Ovary (tissue), 9 donors: ENCODE measurements around the gene CHURC1. TPM values are rescaled to one million over a fixed set of nuclear protein-coding genes. Genes with fewer than 3 reads are reported as not detected.

Experiments
- DNase-seq, 5 donors: peaks; one replicate each; pipeline ENCODE4 v3.0.0-alpha.2; 2019 to 2020
- H3K27ac ChIP-seq, 2 donors: fragments of 200-600 bp; one replicate each; pipeline versions ENCODE4 v1.5.1 to v1.8.0; 2019 to 2022
- H3K27me3 ChIP-seq: fragments of 200-600 bp; one replicate; pipeline ENCODE4 v1.8.0; 2022
- H3K36me3 ChIP-seq: fragments of 200-600 bp; sonication (generic); one replicate; pipeline ENCODE4 v1.5.1; 2019
- H3K4me1 ChIP-seq: one replicate; pipeline ENCODE4 v1.8.1; 2013; ENCODE audit warnings: mild to moderate bottlenecking, moderate library complexity; ENCODE audit not compliant: insufficient read depth
- H3K4me3 ChIP-seq: fragments of 200-600 bp; sonication (generic); one replicate; pipeline ENCODE4 v1.5.1; 2017
- H3K9me3 ChIP-seq, 2 donors: fragments of 200-600 bp in 1 of 2; sonication (generic) in 1 of 2; one replicate each; pipeline versions ENCODE4 v1.5.1 to v1.8.1; 2013 to 2019; ENCODE audit warnings: mild to moderate bottlenecking in 1 of 2, moderate library complexity in 1 of 2
- EP300 ChIP-seq: sonication (generic); formaldehyde crosslinking; IDR thresholded peaks from one replicate; pipeline ENCODE4 v1.6.1; 2017; ENCODE audit warnings: antibody characterized with exemption
- POLR2A ChIP-seq: fragments of 450-650 bp; IDR thresholded peaks from one replicate; pipeline ENCODE4 v1.6.1; 2017; ENCODE audit warnings: antibody characterized with exemption, mild to moderate bottlenecking, moderate library complexity
- WGBS, 3 donors: extraction: QIAGEN DNeasy Blood & Tissue Kit in 1 of 3; methylation state at CpG; one replicate each; pipeline versions ENCODE4 v1.1.5 to v1.1.7; 2013 to 2017; 5-methylcytosine and 5-hydroxymethylcytosine counted together
- intact Hi-C, 4 donors: fragments of 100-400 bp; cut with DNase I; formaldehyde crosslinking; loops; one replicate each; pipeline versions ENCODE4 v1.11.0 to v1.15.1; 2022 to 2023
- polyA plus RNA-seq, 2 donors: library from polyadenylated mRNA; stranded (reverse); fragments of 200-250 nt in 1 of 2; fragments of 350-450 nt in 1 of 2; fragmentation: Illumina TruSeq in 1 of 2; extraction: RNeasy Lipid Tissue Mini Kit (QIAGEN cat#74804) in 1 of 2; gene quantifications; one replicate each; pipeline ENCODE4 v1.2.3, GENCODE V29; 2013 to 2014
- total RNA-seq, 7 donors: library from RNA; depleted of rRNA in 2 of 7; stranded (reverse); fragments of >200 nt in 2 of 7; fragmentation: NEBNext Ultra II Directional in 3 of 7; extraction: Animal tissue kit (Norgen Biotek cat#: 25700) in 3 of 7; gene quantifications; one replicate each; pipeline versions ENCODE4 v1.1.0 to v1.2.4, GENCODE V29; 2016 to 2023
- TF ChIP-seq, protein P1 (sequence below), 3 donors: fragments of 450-650 bp in 2 of 3; fragments of 200-600 bp in 1 of 3; IDR thresholded peaks; one replicate each; pipeline versions ENCODE4 v1.5.1 to v1.8.0; 2016 to 2022; ENCODE audit warnings: antibody characterized with exemption in 3 of 3, mild to moderate bottlenecking in 1 of 3
- donor health status: DM: no; HTN: no; CAD: no; lungs with moderate emphysema.
- donor health status: DM: no; HTN: no; CAD: no.
- donor health status: Bipolar disorder and iron deficiency.
- donor health status: DM: yes; HTN: yes; CAD: no.
- donor health status: DM: no; HTN: no; CAD: no.
- donor health status: DM: yes; HTN: yes; CAD: no.

CHURC1 gene
- total and polyA plus RNA-seq, 9 donors = 50.1 to 126 (median 66.8) TPM

DNA sequence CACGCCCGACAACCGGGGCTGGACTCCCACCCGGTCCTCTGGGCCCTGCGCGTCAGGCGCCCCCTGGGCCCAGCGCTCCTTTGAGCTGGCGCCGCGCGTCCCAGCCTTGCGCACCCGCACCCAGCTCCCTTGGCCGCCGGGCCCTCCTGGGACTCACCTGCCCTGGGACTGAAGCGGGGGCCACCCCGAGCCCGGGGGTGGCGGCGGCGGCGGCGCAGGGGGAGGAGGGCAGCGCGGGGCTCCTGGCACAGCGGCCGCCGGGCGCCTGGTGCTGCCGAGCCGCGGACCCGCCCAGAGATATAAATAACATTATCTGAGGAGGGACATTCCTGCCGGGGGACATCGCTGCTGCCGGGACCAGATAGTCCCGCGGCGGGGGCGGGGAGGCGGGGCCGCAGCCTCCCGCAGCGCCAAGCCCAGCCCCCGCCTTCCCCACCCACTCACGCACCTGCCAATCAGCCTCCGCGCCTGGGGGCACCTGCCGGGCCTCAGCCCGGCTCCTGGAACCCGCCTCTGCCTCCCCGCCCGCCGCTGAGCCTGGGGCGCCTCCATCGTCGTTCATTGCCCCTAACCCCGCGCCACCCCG is 34.5 kb upstream of the CHURC1 start, which contains the start of gene SPTB:
TSS of gene SPTB (minus strand) at position 273 of the 586 bp plus-strand sequence. CDS start 56,813 bp downstream, outside the sequence.
- H3K27ac ChIP-seq = no peak within 1 kb of the TSS
- intact Hi-C loops = no loop called here
- H3K36me3 ChIP-seq = no peaks in the 10 kb centered on the region
- 0 to 2% (median 1%) methylated on average over 45 to 61 of the region's 61 CpGs for WGBS, 3 donors
- H3K4me1 ChIP-seq = peaks cover 2% of the 10 kb centered on the region
- H3K4me3 ChIP-seq = peak within 1 kb of the TSS; percentile 37
- no peaks in the 10 kb centered on the region for H3K27me3 ChIP-seq
- TF ChIP-seq POLR2A (no peak), EP300 (no peak)
- TF ChIP-seq, protein P1, sequence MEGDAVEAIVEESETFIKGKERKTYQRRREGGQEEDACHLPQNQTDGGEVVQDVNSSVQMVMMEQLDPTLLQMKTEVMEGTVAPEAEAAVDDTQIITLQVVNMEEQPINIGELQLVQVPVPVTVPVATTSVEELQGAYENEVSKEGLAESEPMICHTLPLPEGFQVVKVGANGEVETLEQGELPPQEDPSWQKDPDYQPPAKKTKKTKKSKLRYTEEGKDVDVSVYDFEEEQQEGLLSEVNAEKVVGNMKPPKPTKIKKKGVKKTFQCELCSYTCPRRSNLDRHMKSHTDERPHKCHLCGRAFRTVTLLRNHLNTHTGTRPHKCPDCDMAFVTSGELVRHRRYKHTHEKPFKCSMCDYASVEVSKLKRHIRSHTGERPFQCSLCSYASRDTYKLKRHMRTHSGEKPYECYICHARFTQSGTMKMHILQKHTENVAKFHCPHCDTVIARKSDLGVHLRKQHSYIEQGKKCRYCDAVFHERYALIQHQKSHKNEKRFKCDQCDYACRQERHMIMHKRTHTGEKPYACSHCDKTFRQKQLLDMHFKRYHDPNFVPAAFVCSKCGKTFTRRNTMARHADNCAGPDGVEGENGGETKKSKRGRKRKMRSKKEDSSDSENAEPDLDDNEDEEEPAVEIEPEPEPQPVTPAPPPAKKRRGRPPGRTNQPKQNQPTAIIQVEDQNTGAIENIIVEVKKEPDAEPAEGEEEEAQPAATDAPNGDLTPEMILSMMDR (IDR thresholded peaks at IDR 0.05) = no peak
- DNase-seq = peak in 1 of 5 donors; percentile 30
- no peaks in the 10 kb centered on the region for H3K9me3 ChIP-seq

GRCh38 chr14:64880221-64881121 is 33.8 kb upstream of the CHURC1 start:
- WGBS, 3 donors = 3 to 4% (median 3%) methylated on average over 43 to 49 of the region's 49 CpGs
- no peak for TF ChIP-seq POLR2A
- TF ChIP-seq EP300 = no peak
- TF ChIP-seq, protein P1 (IDR thresholded peaks at IDR 0.05) = no peak
- H3K27me3 ChIP-seq = no peaks in the 10 kb centered on the region
- H3K36me3 ChIP-seq = no peaks in the 10 kb centered on the region
- H3K27ac ChIP-seq = no peak overlapping the region
- peak in 3 of 5 donors; percentile 15 to 43 (median 22) for DNase-seq
- peak overlapping the region; percentile 37 for H3K4me3 ChIP-seq
- H3K4me1 ChIP-seq = peaks cover 2% of the 10 kb centered on the region
- no peaks in the 10 kb centered on the region for H3K9me3 ChIP-seq
- intact Hi-C loops = no loop called here

GRCh38 chr14:64885559-64885958 is 28.7 kb upstream of the CHURC1 start:
- Histone ChIP-seq H3K4me3 (no peak overlapping the region), H3K27ac (no peak overlapping the region), H3K9me3 (no peaks in the 10 kb centered on the region), H3K36me3 (no peaks in the 10 kb centered on the region), H3K4me1 (no peaks in the 10 kb centered on the region), H3K27me3 (no peaks in the 10 kb centered on the region)
- intact Hi-C loops = no loop called here
- WGBS, 3 donors = 92 to 97% (median 93%) methylated on average over 2 of the region's 2 CpGs
- TF ChIP-seq, protein P1 (IDR thresholded peaks at IDR 0.05) = no peak
- TF ChIP-seq EP300 = no peak
- no peak for TF ChIP-seq POLR2A
- no peak for DNase-seq

GRCh38 chr14:64889352-64889751 is 24.9 kb upstream of the CHURC1 start:
- intact Hi-C loops = no loop called here
- TF ChIP-seq POLR2A (no peak), EP300 (no peak)
- TF ChIP-seq, protein P1 (IDR thresholded peaks at IDR 0.05) = no peak
- Histone ChIP-seq H3K4me3 (no peak overlapping the region), H3K27me3 (no peaks in the 10 kb centered on the region), H3K9me3 (no peaks in the 10 kb centered on the region), H3K27ac (no peak overlapping the region), H3K4me1 (no peaks in the 10 kb centered on the region), H3K36me3 (no peaks in the 10 kb centered on the region)
- no peak for DNase-seq
- 86 to 90% (median 87%) methylated on average over 6 of the region's 6 CpGs for WGBS, 3 donors
